Lung microvascular endothelial cell (primary cell): ENCODE measurements around the gene CIDEB. TPM values are rescaled to one million over a fixed set of nuclear protein-coding genes. Genes with fewer than 3 reads are reported as not detected.

ENCODE experiments used
- DNase-seq, 2 donors: peaks; one replicate each; pipeline versions ENCODE4 v3.0.0 to v3.0.0-alpha.2; 2010; ENCODE audit warnings: low read depth in 2 of 2
- total RNA-seq: library from RNA; depleted of rRNA; stranded (reverse); fragments of >200 nt; gene quantifications from 2 replicates; pipeline ENCODE4 v1.2.1, GENCODE V29; 2014

Gene CIDEB
- total RNA-seq, 1 donor from 2014 or later, result 2.6 TPM

DNA sequence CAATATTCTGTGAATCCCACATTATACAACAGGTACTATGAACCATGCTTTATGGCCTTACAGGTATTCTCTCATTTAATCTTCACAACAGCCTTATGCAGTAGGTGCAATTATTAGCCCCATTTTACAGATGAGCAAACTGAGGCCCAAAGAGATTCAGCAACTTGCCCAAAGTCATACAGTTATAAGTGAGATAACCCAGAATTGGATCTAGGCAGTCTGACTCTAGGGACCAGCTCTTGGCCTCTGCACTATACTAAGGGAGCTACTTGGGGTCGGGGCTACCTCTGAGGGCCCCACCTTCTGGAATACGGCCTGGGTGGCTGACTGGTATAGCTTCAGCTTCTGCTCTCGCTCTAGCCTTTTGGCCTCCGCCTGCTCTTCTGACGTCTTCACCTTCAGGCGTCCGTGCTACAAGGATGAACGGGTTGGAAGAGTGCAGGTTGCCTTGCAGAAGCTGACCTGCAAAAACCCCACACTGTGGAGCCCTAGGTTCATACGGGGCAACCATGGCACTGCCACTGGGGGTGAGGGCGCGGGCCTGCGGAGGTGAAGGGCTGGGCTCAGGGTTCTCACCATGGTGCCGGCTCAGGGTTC is 37.1 kb downstream of the CIDEB start:
- DNase-seq, result no peak

DNA sequence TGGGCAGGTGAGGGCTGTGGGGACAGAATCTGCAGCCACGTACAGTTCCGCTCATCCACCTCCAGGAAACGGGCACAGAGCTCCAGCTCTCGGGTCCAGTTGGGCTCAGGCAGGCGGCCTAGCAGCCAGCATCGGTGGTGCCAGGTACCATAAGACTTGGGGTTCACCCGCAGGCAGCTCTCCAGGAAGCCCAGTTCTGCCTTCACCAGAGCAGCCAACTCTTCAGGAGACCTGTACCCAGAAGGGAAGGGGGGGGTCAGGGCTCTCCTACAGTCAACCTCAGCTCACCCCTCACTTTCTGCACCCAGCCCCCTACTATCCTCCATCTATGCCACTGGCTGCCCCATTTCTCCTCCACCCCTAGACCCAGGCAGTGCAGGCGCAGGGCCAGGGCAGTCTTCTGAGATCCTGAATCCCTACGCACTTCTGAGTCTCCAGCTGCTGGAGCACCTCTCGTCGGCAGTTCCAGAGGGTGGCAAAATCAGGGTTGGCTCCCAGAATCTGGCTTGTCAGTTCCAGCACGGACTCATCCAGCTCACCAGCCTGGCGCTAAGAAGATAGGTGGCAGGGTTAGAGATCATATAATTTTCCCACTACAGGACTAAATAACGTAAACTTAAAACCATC is 37.8 kb downstream of the CIDEB start:
- no peak for DNase-seq

DNA sequence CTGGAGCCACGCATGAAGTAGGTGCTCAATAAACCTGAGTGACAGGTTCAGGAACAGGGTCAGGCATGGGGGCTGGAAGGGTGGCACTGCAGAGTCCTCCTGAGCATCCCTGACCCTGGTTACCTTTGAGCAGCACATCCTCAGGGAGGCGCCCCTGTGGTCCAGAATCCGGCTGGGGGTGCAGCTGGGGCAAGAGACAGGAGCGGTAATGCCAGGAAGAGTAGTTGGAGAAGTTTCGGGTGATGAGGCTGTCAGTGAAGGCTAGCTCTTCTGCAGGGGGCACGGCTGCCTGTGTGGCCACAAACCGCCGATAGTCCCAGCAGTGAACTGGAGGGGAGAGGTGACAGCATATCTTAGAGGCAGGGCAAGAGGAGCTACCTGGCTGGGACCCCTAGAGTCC is 38.4 kb downstream of the CIDEB start:
- no peak for DNase-seq

DNA sequence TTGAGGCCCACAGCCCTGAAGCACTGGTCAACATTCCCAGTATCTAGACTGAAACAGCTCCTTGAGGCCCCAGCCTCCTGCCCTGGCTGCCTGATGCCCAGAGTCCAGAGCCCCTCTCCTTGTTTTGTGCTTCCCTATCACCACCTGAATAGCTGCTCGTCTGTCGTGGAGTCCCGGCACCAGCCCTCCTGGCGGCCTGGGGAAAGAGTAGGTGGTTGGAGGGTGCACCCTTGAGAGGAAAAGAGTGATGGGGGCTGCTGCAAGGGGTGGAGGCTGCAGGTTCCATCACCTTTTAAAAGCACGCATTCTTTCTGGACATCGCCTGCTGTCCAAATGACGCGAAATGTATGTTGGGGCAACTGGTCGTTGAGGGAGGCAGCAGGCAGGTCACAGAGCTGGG is 39.6 kb downstream of the CIDEB start:
- no peak for DNase-seq

DNA sequence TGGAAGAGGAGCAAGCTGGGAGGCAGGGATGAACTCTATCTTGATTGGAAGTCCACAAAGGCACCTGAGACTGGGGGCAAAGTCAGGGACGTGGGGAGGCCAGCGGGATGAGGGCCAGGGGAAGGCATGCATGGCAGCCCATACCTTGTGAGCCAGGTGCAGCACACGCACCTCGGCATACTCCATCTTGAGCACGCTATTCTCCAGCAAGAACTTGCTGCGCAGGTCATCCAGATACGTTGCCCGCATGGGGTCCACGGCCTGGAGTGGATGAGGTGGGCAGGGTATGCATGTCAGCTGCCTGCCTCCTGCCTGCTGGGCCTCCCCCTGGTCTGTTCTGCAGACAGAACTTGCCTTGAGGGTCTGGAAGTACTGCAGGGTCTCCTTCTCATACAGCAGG is 40.3 kb downstream of the CIDEB start:
- no peak for DNase-seq

DNA sequence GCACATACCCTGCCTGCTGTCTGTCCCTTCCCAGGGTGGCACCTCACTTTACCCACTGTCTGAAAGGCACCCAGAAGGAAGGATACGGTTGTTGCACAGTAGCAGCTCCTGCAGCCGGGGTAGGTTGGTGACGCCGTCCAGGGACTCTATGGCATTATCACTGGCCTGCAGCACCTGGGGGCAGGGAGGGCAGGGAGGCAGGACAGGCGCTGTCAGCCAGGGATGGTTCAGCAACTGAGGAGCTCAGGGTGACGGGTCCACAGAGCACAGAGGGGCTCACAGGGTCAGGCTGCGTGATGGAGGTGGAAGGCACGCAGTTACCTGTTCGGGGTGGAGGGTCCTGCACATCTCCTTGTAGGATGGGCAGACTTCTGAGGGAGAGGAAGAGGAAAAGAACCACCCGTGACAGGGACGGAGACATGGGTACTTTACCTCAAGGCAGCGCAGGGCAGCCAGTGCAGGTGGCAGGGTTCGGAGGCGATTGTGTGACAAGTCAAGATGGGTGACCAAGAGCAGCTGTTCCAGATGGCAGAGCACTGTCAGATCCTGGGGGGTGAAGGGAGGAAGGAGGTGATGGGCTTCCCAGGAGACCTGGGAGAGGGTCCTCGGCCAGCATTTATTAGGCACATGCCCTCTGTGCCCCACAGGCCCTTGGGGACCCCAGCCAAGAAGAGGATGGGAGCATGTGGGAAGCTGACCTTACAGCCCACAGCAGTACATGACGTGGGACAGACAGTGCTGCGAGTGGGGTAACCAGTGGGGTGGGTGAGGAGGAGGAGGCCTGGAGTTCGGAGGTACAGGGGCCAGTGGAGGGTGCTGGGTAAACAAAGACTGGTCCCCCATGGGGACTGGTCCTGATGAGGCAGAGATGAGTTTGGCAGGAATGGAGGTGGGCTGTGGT is 41.2 kb downstream of the CIDEB start:
- no peak for DNase-seq

DNA sequence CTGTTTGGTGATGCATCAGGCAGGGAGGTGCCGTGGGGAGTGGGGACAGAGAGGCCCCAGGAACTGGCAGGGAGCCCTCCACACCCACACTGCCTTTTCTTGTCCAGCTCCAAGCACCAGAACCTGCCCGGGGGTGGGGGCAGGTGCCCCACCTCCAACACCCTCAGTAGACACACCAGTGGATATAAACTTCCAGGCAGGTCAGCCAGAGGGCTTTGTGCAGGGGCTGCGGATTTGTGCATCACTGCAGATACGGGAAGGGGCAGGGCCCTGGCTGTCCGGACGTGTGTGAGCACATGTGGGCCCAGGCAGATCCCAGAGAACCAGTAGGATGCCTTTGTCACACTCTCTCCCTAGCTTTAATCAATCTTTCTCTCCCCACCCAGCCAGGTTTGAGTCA is 43.5 kb downstream of the CIDEB start:
- DNase-seq, result no peak

DNA sequence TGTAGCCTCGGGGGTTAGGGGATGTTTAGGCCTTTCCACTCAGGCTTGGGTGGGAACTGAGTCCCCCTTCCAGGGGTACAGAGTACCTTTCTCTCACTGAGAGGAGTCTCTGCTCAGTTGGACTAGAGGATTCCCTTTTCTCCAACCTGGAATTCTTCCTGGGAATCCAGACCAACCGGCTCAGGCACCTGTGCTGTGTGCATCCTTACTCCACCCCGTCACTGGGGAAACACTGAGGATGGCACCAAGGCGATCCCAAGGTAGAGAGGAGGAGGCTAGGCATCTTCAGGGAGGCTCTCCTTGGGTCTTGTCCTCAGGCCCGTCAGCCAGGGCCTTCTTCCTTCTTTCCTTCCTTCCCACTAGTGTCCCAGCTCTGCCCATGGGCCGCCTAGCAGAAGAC is 43.9 kb downstream of the CIDEB start:
- DNase-seq, result no peak

DNA sequence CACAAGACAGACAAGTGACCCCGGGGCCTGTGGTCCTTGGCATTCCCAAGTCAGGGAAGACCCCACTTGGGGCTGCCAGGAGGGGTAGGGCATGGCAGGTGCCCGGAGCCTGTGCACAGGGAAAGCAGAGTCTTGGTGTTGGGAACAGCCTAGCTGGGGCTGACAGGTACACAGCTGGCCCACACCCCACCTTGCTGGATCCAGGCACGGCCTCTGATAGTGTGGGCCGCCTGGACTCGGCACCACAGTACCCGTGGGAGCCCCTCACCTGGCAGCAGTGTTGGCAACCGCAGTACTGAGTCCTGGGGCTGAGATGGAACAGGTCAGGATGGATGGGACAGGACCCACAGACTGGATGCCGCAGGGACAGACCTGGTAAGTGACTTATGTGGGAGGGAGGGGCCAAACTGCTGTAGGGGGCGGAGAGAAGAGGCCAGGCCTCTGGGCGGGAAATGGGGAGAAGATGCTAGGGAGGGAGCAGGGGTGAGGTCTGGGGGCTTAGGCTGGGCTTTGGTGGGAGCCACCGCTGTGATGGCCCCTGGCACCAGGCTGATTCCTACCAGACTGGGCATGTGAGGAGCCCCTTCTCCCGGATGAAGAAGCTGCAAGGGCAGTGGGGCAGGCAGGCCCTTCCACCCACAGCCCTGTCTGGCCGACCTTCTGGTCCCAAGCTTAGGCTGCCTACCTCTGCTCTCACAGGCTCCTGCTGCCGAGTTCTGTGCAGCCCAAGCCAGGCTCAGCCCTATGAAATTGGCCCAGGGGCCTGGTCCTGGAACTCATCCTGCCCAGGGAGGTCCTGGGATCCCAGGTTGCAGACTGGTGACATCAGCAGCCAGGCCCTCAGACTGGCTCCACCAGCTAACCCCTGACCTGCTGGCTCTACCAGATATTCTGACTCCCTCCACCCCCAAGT is 44.7 kb downstream of the CIDEB start, which contains the start of gene TGM1:
Gene TGM1 (minus strand): TSS at position 357 of the 913 bp plus-strand sequence. CDS start 825 bp downstream, outside the sequence.
- DNase-seq, result no peak

DNA sequence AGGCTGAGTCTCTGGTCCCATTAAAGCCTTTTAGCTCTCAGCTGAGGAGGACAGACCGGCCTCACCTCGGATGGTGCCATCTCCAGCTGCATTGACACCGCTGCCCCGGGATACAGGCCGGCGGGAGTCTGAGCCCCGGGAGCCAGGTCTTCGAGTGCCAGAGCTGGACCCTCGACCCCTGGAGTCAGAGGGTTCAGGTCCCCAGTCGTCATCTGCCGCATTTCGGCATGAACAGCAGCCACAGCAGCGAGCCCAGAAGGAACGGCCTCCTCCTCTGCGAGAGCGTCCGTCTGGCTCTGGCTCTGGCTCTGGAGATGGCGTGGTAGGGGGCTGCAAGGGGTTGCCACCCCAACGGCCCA is 45.8 kb downstream of the CIDEB start:
- DNase-seq, result no peak

DNA sequence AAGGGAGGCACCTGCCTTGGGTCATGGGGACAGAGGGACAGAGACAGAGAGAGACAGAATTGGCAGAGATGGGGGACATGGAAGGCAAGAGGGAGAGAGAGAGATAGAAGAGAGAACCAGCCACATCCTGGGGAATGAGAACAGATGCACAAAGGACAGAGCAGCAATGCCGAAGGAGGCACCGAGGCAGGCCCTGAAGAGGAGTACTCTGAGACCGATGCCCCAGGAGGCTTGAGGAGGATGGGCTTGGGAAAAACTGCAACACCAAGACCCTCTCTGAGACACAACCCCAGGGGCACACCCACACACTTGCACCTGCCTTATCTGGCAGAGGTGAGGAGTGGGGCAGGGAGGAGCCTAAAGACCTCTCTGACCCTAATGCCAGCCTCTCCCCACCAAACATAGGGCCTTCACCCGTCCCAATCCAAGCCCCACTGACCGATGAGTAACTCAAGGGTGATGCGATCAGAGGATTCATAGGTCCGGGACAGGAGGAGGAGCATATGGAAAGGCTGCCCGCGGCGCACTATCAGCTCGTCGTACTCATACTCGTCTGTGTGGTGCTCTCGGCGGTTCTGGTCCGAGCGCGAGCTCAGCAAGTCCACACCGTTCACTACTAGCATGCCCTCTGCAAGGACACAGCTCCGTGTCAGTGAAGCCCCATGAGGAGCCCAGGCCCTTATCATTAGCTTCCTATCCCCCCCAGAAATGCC is 46.4 kb downstream of the CIDEB start:
- no peak for DNase-seq

DNA sequence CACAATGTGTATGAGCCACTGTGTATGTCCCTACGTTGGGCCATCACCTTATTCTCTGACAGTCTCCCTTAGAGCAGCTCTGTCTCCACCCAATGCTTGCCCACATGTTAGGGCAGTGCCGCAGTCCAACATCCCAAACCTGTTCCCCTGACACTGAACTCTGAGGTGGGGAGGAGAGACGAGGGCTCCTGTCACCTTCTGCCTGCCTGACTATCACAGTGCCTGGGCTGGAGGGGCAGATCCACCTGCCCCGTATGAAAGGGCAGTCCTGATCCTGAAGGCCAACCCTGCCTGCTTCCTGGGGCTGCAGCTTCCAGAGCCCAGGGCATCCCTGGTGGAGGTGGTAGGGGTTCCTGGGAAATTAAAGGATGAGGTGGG is 47.0 kb downstream of the CIDEB start:
- no peak for DNase-seq

DNA sequence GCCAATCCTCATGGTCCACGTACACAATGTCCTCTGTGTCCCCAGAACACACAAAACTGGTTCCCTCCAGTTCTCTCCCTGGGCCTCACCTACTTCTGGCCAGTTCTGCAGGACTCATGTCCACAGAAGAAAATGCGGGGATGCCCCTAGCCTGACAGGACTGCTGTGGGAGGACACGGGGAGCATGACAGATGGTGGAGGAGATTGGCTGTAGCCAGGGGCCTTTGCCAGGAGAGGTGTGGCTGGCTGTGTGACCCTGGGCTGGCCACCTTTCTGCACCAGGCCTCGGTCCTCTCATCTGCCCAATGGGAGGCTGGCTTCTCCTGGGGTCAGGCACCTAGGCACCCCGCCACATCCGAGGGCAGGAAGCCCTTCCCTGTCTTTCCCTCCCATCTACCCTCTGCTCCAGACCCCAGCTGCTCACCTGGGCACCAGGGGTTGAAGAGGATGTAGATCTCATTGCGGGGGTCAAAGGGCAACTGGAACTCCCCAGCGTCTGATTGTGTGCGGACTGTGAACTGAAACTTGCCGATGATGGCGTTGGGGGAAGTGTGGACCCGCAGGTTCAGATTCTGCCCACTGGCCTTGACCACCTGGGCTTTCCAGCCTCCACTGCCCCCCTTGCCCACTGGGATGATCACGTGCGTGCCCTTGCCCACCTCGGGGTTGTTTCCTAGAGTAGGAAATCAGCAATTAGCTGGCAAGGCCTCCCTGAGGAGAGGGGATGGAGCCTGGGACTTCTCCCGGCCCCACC is 47.6 kb downstream of the CIDEB start:
- DNase-seq, result no peak

DNA sequence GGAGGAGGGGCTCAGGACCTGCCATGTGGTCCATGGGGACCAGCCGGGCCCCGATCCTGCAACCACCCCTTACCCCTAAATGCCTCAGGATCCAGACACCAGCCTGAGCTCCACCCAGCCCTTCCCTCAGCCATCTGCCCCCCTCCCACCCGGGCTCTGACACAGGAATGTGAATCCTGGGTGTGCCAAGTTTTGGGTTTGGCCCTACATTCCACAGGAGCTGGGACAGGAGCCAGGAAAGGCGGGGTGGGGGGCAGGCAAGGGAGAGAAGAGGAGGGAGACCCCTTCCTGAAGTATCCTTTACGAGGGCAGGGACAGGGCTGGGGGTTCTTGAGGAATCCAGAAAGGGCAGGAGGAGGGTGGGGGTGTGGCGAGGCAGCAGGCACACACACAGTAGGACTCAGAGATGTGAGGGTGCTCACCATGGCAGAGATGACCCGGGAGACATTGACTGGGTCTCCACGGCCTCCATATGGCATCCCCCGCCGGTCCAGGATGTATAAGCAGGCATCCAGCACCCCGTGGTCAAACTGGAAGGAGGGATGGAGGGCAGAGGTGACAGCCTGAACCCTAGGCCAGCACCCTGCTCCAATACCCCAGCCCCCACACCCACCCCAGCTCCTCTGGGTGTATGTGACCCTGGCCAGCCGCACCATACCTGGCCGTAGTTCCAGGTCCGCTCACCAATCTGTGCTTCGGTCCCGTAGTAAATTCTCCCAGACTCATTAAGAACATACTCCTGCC is 48.3 kb downstream of the CIDEB start:
- no peak for DNase-seq

DNA sequence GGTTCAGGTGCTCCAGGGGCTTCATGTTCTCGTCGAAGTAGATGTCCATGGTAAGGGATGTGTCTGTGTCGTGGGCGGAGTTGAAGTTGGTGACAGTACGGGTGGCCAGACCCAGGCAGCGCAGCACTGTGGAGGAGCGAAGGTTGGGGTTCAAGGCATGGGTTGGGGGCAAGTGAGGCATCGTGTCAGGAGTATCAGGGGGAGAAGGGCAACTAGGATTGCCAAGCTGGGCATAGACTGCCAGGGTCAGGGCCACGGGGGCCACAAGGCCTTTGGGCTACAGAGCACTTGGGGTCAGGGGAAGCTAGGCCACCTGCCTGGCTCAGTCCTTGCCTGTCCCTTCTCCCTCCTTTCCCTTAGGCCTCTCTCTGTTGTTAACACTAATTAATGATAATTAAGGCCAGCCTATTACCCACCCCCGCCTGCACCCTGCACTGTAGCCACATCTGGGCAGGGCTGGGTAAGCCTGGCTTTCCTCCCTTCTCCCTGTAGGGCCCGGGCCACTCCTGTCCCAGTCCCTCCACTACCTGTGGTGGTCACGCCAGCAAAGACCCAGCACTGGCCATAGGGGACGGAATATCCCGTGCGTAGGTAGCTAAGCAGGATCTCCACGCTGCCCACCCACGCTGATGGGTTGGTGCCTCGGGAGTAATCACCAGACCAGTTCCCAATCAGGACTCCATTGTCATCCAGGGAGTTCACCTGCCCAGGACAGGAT is 49.1 kb downstream of the CIDEB start:
- no peak for DNase-seq

DNA sequence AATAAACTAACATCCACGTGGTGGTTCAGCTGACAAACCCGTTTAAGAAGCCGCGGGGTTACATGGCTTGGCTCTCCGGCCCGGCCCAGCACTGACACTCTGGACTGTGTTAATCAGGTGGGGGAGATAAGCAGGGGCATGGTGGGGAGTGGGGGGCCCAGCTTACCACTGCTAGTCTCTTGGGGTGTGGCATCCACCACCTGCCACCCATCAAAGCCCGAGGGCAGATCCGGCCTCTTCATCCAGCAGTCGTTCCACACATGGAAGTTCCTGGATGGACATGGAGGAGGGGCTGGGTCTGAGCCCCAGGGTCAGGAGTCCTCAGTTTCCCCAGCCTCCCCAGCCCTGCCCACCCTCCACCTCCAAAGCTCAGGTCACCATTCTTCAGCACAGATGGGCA is 49.7 kb downstream of the CIDEB start:
- no peak for DNase-seq

DNA sequence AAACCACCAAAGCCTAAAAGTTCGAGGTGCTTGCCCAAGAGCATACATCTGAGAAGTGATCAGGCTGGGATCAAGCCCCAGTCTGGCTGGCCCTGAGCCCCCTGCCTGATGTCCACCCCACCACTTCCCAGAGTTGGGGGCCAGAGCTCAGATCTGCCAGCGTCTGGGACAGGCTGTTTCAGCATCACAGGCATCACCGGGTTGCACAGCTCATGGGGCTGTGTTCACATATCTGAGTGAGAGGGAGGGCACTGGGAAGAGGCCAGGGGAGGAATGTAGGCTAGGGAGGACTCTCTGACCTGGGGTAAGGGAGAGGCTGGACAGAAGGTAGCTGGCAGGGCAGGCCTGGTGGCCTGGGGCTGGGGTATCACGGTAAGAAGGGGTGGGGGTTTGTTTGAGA is 50.8 kb downstream of the CIDEB start:
- no peak for DNase-seq

DNA sequence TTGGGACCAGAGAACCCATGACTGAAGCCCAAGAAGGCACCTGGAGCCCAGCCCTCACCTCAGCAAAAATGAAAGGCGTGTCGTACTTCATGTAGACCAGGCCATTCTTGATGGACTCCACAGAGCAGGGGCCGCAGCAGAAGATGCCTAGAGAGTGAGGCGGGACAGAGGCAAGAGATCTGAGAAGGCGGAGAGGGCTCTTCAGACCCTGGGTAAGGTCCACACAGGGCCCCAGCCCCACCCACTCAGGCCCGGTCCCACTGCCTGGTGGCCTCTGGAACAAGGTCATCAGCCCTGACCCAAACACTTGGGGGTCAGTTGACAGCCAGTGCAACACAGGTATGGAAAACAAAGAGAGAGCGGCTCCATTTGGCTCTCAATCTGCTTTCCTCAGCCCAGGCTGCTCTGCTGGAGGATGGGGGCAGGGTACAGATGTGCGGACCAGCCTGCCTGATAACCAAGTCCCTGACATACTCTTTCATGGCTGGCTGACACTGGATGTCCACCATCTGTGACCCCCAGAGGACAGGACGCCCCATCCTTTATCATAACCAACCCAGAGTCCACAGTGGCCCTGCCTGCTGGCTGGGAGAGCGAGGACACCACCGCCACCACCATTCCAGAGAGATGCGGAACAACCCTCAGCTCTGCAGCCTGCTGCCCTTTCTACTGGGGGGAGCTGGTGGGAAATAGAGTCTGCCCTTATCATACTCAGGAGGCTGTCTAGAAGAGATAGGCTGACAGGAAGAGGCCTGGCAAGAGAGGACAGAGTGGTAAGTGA is 51.7 kb downstream of the CIDEB start:
- DNase-seq, result no peak
